A204.1 (cell line): ENCODE results near the gene ASF1A.

Experiments used
- FAIRE-seq: peaks from 2 replicates; lab custom pipeline; 2012; peaks lifted over from hg19 to GRCh38; lab: Jason Lieb, UNC

The ASF1A gene

DNA sequence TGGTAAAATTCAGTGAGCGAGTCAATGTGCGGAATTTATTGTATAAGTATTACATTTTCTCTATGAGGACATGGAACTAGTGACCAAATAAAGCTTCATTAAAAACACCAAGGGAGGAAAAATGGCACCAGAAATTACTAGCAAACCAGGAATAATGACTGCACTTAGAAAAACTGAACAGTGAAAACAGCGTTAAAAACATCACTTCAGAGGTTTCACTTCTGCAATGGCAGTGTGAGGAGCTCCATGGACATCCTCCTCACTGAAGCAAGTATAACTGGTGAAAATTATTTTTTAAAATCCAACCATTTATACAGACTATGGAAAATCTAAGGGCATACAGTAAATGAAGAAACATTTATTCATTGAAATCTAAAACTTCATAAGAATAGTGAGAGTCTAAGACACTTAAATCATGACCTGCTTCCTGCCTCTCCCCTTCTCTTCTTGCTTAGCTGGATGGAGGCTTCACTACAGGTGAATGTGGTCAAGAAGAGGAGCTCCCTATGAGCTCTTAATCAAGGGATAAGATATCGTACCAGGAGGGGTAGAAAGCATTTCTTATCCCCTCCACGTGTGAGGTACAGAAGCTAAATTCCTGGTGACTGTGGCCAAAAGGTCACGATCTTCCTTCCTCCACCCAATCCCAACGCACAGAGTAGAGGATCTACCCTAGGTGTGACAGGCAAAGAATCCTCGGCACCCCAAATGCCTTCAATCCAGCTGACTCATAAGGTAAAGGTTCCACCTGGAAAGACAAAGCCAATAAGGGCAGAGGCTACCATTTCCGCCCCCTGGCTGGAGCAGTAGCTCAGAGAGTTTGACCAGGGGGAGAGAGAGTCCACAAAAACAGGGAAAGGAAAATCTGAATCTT is 12.3 kb upstream of the ASF1A start:
- no peak for FAIRE-seq

DNA sequence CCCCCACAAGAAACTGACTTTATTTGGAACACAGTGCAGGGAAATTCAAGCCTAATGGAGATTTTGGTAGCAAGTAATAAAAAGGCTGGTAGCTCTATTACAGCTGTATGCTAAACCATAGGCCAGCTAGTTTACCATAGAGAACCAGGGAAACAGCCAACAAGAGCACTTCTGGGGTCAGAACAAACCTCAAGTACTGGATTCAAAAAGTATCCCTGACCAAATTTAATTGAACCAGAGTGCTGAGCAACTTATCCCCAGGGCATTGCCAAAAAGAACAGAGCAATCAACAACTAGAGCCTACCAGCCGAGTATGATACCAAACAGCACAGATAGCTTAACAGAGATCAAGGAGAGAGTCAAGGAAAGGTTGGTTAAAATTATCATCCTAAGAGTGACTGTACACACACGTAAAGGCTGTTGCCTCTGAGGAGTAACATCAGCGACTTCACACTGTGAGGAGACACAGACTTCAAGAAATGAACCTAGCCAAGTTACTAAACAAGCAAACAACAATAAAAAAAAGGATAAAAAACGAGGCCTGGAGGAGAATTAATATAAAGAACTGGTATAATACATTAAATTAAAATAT is 11.5 kb upstream of the ASF1A start:
- FAIRE-seq, result no peak

DNA sequence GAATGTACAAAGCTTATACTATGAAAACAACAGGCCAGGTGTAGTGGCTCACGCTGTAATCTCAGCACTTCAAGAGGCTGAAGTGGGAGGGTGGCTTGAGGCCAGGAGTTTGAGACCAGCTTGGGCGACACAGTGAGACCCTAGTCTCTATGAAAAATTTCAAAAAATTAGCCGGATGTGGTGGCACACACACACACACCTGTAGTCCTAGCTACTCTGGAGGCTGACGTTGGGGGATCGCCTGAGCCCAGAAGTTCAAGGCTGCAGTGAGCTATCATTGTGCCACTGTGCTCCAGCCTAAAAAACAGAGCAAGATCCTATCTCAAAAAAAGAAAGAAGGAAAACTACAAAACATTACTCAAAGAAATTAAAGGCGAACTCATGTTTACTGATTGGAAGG is 7.3 kb upstream of the ASF1A start:
- no peak for FAIRE-seq

DNA sequence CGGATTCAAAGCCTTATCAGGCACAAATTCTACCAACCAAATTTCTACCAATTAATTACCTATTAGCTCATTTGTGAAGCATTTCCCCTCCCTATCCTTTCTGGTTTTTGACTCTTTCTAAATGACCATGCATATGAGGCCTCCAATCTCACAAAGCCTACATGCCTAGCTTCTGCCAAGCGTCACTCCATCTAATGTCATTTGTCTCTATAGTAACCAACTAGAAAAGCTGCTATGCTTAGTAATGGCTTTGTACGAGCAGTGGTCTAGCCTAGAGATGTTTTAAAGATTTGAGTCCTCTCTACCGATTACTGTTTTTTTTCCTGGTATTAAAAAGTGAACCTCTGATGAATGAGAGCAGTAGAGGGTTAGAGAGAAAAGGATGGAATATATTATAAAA is 4.8 kb upstream of the ASF1A start:
- FAIRE-seq, result no peak

DNA sequence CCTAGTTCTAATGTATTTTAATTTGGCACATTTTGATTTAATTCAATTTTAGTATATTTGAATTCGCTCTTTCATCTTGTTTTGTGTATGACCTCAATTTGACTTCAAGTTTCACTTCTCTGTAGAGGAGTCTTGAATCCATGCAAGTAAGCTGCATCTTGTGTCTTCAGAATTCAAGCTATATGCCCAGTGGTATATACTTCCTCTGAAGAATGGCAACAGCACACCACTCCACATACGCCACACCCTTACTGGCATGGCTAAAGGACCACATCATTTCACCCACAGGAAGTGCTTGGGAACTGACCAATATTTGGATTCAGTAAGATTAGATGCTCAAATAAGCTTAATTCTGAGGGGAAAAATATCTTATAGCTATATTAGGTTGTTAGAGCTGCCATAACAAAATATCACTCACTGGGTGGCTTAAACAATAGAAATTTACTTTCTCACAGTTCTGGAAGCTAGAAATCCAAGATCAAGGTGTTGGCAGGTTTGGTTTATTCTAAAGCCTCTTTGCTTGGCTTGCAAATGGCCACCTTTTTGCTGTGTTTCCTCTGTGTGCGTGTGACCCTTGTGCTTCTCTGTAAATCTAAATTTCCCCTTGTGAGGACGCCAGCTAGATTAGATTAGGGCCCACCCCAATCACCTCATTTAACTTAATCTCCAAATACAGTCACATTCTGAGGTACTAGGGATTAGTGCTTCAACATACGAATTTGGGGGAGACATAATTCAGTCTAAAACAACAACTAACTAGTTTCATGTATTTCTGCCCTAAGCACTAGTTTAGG is 2.8 kb upstream of the ASF1A start:
- no peak for FAIRE-seq

DNA sequence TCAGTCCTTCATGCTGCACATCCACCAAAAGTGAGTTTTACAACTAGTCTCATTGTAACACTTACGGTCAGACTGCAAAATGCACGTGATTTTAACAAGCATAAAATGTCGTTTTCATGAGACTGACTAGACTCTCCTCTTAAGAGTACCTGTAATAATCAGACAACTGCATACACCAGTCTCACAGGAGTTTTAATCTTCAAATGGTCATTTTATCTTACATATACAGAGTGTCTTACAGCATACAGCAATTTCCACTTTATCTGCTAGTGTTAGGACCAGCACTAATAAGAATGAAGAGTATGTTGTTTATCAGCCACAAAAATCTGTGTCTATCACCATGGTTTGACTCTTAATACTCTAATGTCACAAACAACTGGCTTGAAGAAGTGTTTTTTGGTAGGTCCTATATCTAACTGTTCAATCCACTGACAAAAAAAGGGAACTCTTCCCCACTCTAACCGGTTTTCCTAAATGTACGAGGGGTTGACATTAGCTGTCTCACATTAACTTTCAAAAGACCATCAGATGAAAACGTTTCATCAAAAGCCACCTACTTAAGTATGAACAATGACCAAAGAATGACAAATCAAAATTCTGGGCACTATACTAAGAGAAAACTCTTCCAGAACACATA is 1.5 kb upstream of the ASF1A start:
- no peak for FAIRE-seq

DNA sequence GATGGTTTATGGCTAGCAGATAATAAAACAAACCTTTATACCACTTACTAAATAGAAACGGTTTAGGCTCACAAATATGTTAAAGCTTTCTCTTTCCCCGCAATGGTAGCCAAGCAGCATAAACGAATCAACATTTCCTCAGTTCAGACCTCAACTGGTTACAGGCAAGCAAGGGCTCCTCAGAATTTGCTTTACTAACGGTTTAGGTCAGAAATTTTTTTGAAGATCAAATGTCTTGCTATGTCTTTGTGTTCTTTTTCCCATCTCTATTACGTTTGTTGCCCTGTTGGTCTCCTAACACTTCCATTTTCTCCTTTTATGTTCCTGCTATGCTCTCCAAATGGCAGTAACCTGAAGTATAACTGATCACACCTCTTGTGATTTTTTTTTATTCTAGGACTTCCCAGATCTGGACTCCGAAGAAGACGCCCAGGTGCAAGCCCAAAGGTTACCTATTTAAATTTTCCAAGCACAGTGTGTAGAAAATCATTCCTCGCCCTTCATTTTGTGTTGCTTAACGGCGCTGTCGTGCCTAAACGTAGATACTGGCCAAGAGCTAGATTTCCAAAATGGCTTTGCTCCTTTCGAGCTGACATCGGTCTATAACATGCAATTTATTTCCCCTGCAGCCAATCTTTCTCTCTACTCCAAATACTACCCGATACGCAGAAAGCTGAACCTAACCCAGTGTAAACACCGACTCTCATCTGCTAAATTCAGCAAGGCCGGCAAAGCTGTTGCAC is 717 bp upstream of the ASF1A start:
- FAIRE-seq, result no peak

DNA sequence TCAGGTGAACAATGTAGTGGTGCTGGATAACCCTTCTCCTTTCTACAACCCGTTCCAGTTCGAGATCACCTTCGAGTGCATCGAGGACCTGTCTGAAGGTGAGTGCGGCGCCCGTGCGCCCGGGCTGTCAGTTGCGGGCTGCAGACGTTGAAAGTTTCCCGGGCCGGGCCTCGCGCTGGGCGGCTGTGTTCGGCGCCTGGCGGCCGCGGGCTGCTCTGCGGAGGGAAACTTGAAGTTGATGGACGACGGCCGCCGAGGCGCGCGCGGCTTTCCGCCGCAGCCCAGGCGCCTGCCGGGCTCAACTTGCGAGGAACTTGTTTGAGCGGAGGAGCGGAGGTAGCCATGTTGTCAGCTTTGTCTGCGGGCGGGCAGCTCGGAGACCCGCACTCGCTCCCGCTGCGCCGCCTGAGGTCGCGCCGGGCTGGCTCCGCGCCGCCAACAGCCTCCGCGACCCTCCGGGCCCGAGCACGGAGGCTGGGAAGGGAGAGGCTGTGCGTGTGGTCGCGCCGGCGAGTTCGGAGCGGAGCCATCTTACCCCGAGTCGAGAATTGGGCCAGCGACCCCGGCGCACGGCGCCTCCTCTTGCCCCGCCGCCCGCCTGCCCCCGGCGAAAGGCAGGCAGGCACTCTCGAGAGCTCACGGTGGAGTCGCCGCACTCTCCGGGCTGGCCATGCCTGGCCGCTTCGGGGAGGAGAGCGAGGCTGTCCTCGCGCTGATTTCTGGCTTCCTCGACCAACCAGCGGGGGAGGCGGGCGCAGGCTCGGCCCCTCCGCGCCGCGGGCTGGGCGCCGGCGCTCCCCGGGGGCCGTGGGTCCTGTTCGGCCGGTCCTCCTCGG is 691 bp downstream of the ASF1A start:
- FAIRE-seq, result no peak

DNA sequence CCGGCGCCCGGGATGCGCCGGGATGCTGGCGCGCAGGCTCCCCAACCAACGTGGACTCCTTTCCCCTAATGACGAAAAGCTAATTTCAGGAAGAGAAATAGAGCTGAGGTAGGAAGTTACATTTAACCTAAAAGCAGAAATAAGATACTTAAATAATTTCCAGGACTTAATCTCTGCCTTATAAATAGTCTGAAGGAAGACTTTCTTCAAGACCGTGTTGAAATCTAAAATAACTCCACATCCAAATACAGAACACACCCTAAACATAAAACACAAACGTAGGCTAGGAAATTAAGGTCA is 1.3 kb downstream of the ASF1A start:
- no peak for FAIRE-seq

DNA sequence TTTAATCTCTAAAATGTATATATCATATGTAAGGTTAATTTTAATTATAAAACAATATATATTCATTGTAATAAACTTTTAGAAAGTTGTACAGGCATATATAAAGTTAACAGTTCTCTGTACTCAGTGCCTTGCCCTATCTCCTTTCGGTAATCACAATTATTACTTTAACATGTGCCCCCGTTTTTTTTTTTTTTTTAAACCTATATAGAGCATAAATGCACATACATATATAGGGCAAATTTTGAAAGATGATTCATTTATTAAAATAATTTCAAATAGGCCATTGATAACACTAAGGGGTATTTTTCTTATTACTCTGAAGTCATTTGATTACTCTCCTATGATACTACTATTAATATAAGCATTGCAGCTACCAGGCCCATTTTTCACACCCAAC is 1.9 kb downstream of the ASF1A start:
- no peak for FAIRE-seq

DNA sequence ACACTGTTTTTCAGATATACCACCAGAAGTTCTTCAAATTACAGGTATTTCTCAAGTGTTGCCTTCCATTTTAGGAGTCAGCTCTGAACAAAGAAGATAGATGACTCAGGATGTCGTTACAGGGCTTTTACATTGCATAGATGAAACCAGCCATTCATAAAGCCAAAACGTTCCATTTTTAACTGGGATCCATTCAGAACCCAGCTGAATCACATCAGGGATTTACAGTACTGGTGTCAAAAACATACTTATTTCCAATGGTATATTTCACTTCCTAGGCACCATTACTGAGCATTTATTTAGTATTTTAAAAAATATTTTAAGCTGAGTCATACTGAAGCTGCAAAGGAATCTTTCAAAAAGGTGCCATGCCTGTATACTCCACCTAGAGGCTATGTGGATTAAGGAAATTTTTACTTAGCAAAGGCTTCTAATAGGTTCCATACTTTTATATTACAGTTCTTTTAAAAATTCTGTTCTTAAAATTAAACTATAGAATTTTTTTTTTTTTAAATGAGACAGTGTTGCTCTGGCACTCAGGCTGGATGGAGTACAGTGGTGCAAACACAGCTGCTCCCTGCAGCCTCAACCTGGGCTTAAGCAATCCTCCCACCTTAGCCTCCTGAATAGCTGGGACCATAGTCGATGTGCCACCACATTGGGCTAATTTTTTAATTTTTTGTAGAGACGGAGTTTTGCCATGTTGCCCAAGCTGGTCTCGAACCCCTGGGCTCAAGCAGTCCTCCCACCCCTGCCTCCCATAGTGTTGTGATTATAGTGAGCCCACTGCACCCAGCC is 2.6 kb downstream of the ASF1A start:
- peak; percentile 57 for FAIRE-seq

DNA sequence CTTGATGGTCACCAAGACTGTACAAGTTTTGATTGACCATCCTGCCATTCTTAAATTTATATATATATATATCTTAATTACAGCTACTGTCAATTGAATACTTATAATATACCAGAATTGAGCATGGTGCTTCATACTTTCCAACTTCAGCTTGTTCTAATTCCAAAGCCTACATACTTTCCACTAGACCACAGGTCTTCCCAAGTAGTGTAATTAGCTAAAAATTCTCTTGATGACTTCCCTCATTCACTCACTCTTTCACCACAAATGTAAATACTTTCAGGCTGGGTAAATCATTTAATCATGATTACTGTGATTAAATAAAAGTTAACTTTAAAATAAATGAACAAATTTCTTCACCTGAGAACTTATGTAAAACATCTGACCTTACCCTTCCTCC is 3.4 kb downstream of the ASF1A start:
- no peak for FAIRE-seq

DNA sequence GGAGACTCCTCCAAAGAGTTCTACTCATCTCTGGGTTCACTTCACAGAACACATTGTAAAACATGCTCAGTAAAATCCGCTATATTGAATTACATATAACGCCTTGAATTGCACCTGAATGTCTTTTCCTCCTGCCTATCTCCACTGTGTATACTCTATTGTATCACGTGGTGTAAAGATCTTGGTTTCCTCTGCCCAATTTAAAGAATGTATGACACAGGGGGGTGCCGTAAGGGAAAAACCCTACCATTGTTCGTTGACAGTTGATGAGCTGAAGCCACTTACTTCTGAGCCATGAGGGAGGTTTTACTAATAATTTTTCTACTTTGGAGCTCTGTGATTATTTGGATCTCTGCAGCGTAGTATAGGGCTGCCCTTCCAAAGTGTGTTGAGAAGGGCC is 6.0 kb downstream of the ASF1A start:
- FAIRE-seq, result no peak

DNA sequence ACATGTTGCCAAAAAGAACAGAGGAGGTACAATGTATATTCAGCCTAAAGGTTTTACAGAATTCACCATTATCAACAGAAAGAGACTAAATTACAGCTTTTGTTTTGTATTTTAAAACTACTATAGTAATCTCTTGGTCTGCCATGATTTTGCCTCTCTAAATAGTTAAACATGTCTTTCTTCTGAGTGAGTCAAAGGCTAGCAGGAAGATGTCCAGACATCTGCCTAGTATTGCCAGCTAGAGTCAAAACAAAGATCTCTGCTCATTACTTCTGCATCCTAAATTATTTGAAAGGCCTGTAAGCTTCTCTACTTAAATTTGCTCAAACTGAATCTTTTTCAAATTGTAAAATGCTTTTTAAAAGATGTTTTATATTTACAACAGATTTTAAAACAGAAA is 8.8 kb downstream of the ASF1A start:
- no peak for FAIRE-seq

DNA sequence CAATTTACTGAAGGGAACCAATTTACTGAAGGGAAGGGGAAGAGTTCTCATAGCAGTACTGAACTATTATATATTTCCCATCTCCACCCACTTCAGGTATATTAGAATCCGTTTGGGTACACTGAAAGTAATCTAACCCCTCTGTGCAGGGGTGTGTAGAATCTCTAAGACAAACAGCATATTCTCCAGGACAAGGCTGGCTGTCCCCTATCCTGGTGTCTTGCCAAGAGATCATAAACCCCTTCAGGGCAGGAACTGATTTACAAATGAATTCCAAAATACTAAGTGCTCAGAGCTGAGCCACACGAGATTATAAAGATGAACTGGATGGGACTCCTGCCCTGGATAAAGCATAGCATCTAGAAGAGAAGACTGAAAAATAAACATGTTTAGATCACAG is 9.2 kb downstream of the ASF1A start:
- FAIRE-seq, result no peak

DNA sequence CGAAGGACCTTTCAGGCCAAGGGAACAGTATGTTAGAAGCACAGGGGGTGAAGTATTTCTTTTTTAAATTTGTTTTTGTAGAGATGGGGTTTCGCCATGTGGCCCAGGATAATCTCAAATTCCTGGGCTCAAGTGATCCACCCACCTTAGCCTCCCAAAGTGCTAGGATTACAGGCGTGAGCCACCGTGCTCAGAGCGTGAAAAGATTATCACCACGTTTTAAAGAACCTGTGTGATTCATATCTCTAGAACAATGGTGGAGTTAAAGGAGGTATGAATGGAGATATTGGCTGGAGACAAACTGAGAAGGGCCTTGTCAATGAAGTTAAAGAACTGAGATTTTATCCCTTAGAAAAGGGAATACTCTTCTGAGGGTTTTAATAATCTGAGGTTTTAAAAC is 9.7 kb downstream of the ASF1A start:
- no peak for FAIRE-seq

DNA sequence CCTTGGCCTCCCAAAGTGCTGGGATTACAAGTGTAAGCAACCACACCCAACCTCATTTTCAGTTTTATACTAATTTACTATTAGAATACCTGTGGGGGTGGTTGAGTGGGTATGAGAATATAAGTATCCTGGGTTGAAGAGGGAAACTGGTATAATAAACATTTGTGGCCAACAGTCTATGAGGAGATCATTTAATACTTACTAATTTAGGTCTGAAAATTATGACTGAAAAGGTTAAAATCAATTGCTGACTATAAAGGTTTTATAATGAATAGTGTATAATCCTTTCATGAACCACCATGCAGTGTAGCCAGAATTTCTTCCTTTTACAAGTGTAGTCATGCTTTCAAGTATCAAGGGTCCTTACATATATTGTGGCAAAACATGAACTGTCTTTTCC is 11.1 kb downstream of the ASF1A start:
- no peak for FAIRE-seq

DNA sequence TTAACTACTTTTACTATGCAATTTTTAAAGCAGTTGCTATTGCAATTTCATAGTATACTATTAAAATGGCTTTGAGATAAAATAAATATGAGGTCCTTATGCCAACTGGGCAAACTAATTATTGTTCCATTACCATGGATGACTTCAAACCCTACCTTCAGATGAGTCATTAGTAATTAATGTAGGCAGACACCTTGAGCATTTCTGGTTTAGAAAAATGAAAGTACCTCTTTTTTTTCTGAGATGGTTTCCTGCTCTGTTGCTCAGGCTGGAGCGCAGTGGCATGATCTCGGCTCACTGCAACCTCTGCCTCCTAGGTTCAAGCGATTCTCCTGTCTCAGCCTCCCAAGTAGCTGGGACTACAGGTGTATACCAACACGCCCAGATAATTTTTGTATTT is 11.9 kb downstream of the ASF1A start:
- no peak for FAIRE-seq

DNA sequence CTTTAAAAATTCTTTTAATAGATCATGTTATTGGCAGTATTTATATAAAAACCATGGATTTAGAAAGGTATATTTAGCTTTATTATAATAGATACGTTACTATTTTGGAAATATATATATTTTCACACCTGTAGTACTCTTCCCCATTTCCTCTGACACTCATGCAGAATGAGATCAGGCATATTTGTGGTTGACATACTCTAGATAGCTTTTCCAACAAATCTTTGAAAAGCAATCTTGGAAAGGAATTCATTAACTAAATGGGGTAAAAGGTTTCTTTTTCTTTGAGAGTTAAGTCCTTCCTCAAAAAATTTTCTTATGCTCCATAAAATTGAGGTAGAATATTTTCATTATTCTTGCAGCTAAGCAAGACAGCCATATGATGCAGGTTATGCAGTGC is 14.5 kb downstream of the ASF1A start:
- no peak for FAIRE-seq

DNA sequence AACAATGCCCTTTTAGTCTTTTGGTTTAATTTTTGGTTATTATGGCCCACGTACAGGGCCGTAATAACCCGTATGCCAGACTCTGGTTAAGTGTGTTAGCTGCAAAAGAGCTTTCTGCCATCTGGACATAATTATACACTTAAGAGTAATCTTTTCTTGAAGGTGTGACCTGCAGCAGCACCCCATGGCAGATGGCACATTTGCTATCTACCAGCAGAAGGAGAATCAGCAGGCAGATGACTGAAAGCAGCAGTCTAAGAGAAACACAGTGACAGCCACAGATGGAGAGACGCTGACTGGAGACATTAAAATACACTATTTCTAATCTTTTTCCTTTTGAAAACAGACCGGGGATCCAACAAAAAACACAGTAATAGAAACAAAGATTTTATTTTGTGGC is 18.7 kb downstream of the ASF1A start:
- FAIRE-seq, result no peak

DNA sequence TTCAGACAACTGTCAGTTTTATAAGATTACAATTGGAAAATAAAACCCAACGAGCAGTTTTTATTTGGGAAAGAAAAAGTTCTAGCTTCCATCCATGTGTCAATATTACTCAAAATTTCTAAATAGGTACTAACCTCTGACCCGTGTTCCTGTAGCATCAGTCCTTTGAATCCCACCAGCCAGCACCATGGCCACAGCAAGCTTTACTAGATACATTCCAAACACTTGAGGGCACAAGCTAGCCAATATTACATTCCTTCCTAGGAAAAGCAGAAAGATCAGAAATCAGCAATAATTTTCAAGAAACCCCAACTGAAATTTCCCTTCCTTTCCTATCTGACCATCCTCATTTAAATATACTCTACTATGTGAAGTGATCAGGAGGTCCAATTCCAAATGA is 19.2 kb downstream of the ASF1A start:
- FAIRE-seq, result no peak
